B cell (primary cell): Measurements from ENCODE around the gene ASIP.

Experiments
- EZH2 ChIP-seq: IDR thresholded peaks from 2 replicates; pipeline ENCODE4 v1.6.1; 2012; ENCODE audit warnings: borderline replicate concordance, low read depth, mild to moderate bottlenecking, moderate library complexity, low read length; ENCODE audit not compliant: insufficient read depth, poor library complexity, severe bottlenecking
- TF ChIP-seq, protein P1 (sequence below): fragments of 200-600 bp; IDR thresholded peaks from one replicate; pipeline ENCODE4 v1.8.0; 2022; ENCODE audit warnings: antibody characterized with exemption, mild to moderate bottlenecking

DNA sequence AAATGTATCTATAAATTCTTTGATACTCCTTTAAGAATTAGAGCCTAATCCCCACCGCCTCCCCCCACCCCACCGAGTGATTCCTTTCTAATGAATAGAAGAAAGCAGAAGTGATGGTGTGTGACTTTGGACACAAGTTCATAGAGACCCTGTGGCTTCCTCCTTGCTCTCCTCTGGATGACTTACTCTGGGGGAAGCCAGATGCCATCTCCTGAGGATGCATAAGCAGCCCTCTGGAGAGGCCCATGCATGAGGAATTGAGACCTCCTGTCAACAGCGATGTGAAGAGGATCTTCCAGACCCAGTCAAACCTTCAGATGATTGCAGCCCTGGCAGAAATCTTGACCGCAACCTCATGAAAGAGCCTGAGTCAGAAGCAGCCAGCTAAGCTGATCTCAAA is 40.8 kb downstream of the ASIP start:
- TF ChIP-seq, protein P1, sequence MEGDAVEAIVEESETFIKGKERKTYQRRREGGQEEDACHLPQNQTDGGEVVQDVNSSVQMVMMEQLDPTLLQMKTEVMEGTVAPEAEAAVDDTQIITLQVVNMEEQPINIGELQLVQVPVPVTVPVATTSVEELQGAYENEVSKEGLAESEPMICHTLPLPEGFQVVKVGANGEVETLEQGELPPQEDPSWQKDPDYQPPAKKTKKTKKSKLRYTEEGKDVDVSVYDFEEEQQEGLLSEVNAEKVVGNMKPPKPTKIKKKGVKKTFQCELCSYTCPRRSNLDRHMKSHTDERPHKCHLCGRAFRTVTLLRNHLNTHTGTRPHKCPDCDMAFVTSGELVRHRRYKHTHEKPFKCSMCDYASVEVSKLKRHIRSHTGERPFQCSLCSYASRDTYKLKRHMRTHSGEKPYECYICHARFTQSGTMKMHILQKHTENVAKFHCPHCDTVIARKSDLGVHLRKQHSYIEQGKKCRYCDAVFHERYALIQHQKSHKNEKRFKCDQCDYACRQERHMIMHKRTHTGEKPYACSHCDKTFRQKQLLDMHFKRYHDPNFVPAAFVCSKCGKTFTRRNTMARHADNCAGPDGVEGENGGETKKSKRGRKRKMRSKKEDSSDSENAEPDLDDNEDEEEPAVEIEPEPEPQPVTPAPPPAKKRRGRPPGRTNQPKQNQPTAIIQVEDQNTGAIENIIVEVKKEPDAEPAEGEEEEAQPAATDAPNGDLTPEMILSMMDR = no peak
- TF ChIP-seq EZH2 = no peak
